GM18507 (cell line): ENCODE results near the gene FAM210A.
A peak's percentile ranks its signal among the peaks of the same experiment; 100 is the strongest.
"Not testable (repeated sequence)": the region's sequence is repeated elsewhere in the genome, so short reads cannot be mapped to it uniquely, and the experiment has no call there.

Experiments
- DNase-seq: peaks from one replicate; pipeline ENCODE4 v3.0.0; 2011; ENCODE audit warnings: low read depth; ENCODE audit not compliant: insufficient read length; ENCODE audit errors: extremely low spot score
- FAIRE-seq: peaks from 2 replicates; lab custom pipeline; 2011; peaks lifted over from hg19 to GRCh38; lab: Jason Lieb, UNC

The FAM210A gene

GRCh38 chr18:13726232-13726971 lies at the start of gene FAM210A, which contains the start of gene RNMT:
TSS of gene FAM210A (minus strand) at chr18:13726558. CDS start at chr18:13682077, 44,481 bp downstream.
TSS of gene RNMT (plus strand) at chr18:13726673. CDS start at chr18:13731518, 4,845 bp downstream.
- peak; percentile 98 for FAIRE-seq
- peak; percentile 80 for DNase-seq

- FAIRE-seq: no peak
- no peak for DNase-seq
Measured at GRCh38 chr18:13775058-13775457, 48.7 kb upstream of the FAM210A start.

- DNase-seq: no peak
- FAIRE-seq: no peak
Measured at GRCh38 chr18:13762690-13763439, 36.5 kb upstream of the FAM210A start.

- DNase-seq (no peak), FAIRE-seq (no peak)
Measured at GRCh38 chr18:13760047-13760446, 33.7 kb upstream of the FAM210A start.

- FAIRE-seq (no peak), DNase-seq (no peak)
Measured at GRCh38 chr18:13758622-13759021, 32.3 kb upstream of the FAM210A start.

- FAIRE-seq: no peak
- no peak for DNase-seq
Measured at GRCh38 chr18:13756671-13757070, 30.3 kb upstream of the FAM210A start.

- FAIRE-seq (no peak), DNase-seq (no peak)
Measured at GRCh38 chr18:13756261-13756660, 29.9 kb upstream of the FAM210A start.

- FAIRE-seq, DNase-seq: not testable (repeated sequence)
Measured at GRCh38 chr18:13751599-13751998, 25.2 kb upstream of the FAM210A start.

GRCh38 chr18:13746633-13747032 lies 20.3 kb upstream of the FAM210A start:
- DNase-seq (no peak), FAIRE-seq (no peak)

GRCh38 chr18:13745696-13746095 lies 19.3 kb upstream of the FAM210A start:
- no peak for DNase-seq
- no peak for FAIRE-seq

GRCh38 chr18:13735681-13736080 lies 9.3 kb upstream of the FAM210A start:
- FAIRE-seq (no peak), DNase-seq (no peak)

GRCh38 chr18:13730481-13730880 lies 4.1 kb upstream of the FAM210A start:
- DNase-seq (no peak), FAIRE-seq (no peak)

GRCh38 chr18:13726972-13727331 lies 594 bp upstream of the FAM210A start:
- FAIRE-seq (peak; percentile 70), DNase-seq (no peak)

- DNase-seq (no peak), FAIRE-seq (no peak)
Measured at GRCh38 chr18:13725566-13726231, 659 bp downstream of the FAM210A start.

- FAIRE-seq (peak; percentile 41), DNase-seq (no peak)
Measured at GRCh38 chr18:13720847-13721246, 5.5 kb downstream of the FAM210A start.

GRCh38 chr18:13720123-13720522 lies 6.2 kb downstream of the FAM210A start:
- DNase-seq: no peak
- FAIRE-seq: no peak

- FAIRE-seq (no peak), DNase-seq (no peak)
Measured at GRCh38 chr18:13716916-13717315, 9.4 kb downstream of the FAM210A start.

- FAIRE-seq (no peak), DNase-seq (no peak)
Measured at GRCh38 chr18:13715330-13715729, 11.0 kb downstream of the FAM210A start.

- no peak for DNase-seq
- FAIRE-seq: no peak
Measured at GRCh38 chr18:13713455-13714055, 12.8 kb downstream of the FAM210A start.
